GM21515 (cell line): ENCODE measurements around the gene CYLD.

Experiments
- ATAC-seq: cut with Tn5 transposase; IDR thresholded peaks from one replicate; pipeline ENCODE4 v1.9.1; 2021; ENCODE audit not compliant: unreplicated experiment

CYLD gene

DNA sequence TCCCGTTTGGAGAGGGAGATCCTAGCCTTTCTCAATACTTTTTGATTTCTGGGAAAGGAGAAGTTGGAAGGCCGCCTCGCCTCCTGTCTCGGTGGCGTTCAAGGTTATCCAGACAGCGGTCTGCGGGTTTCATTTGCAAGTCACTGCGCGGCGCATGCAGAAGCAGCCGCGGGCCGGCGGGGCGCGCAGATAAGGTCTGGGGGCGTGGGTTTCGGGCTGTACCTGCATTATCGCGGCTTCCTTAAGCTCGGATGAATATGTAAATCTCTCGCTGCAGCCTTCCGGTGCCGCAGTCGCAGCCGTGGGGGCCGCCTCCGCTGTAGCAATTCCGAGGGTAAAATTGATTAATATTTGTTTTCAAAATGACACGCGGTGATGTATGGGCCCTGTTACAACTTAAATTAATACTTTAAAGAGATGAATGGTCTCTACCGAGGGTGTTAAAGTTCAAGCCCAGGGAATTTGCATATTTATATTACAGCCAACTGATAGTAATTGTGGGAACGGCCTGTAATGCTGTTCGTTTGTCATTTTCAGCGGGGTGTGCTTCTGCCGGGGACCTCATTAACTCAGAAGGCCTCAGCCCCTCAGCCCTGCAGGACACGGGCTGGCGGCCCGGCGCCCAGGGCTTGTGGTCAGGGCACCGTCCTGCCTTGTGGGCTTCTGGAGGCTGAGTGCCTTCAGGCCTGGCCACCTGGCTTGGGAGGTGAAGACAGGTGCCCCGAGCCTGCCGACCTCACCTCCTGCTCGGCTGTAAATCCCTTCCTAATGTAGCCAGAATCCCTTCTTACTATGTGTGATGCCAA is 99.4 kb downstream of the CYLD start:
- ATAC-seq, result no peak

DNA sequence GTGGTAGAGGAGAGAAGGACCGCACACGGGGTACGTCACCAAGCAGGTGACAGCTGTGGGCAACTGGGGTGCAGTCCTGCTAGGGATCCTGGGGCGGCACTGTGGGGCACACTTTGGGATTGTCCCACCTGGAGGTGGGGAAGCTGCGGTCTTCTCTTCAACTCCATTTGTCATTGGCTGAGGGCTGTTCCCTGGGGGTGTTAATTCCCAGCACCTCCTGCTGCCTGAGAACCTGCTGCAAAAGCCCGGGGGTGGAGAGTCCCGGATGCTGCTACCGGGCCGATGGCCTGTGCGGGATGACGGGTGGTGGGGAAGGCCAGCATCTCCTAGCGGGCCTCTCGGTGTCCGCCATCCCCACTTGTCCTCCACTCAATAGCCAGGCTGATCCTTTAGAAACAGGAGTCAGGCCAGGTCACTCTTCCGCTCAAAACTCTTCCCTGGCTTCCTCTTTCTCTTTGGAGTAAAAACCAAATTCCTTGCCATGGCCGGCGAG is 100.2 kb downstream of the CYLD start:
- no peak for ATAC-seq

DNA sequence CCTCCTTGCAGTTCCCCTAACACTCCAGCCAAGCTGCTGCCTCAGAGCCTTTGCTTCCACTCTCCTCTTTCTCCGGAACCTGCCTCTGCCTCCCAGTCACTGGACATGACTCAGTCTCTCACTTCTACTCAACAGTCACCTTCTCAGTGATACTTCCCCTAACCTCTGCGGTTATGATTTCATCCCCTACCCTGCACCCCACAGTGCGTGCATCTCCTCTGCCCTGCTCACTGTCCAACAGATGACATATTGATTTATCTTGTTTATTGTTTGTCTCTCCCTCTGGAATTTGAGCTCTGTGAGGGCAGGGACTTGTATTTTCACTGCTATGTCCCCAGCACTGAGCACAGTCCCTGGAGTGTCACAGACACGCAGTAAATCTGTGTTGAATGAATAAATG is 100.7 kb downstream of the CYLD start:
- no peak for ATAC-seq

DNA sequence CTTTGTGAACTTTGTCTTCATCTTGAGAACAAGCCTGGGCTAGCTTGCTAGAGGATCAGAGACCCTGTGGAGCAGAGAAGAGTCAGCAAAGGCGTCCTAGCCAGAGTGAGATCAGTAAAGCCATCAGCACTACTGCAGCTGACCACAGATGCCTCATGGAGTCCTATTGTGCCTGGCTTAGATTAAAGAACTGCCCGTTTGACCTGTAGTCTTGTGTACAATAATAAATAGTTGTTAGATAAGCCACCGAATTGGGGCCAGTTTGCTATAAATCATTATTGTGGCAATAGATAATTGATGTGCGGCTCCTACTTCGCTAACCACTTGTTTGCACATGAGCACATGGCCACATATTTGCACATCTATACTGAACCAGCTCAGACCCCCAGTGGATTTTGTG is 103.0 kb downstream of the CYLD start:
- no peak for ATAC-seq

DNA sequence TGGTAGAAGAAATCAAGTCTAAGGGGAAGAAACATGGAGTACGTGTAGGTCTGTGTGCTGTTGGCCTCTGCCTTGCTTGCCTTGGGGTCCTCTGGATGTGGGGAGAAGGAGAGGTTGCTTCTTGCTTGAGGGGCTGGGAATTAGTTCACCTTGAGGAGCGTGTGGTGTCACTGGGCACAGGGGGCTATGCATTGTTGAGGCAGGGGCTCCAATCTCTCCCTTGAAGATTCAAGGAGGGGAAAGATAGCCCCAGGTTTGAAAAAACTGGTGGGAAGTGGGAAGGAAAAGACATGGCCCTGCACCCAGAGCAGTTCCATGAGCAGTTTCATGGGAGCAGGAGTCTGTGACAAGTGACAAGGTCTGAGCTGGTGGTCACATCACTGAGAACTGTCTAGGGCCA is 103.4 kb downstream of the CYLD start:
- no peak for ATAC-seq

DNA sequence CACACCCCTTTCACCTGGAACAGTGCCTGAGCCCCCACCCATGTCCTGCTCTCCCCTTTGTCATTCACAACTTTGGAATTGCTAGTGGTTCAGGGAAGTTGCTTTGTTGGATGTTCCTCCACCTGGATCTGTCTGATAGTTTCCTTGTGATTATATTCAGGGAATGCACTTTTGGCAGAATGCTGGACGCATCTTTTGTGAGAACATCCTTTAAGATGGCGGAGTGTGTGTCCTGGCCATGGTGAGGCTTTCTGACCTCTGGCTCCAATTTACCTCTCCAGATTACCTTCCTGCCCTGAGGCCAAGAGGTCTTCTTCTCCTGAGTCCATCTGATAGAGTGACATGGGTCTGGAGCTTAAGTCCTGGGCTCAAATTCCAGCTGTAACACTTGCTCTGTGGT is 104.6 kb downstream of the CYLD start:
- ATAC-seq, result no peak

DNA sequence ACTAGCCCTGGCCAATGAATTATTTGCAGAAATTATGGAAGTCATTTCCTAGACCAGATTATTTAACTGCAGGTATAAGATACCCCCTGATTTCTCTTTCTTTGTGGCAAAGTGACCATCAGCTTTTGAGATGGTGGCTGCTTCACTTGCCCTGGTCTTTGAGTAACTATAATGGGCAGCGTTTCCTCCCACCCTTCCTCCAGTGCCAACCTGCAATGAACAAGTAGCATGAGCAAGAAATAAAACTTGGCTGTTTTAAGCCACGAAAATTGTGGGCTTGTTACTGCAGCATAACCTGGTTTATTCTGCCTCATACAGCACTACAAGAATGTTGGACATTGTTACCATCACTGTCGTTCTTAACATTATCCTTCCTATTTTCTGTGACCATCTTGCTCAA is 105.3 kb downstream of the CYLD start:
- no peak for ATAC-seq

DNA sequence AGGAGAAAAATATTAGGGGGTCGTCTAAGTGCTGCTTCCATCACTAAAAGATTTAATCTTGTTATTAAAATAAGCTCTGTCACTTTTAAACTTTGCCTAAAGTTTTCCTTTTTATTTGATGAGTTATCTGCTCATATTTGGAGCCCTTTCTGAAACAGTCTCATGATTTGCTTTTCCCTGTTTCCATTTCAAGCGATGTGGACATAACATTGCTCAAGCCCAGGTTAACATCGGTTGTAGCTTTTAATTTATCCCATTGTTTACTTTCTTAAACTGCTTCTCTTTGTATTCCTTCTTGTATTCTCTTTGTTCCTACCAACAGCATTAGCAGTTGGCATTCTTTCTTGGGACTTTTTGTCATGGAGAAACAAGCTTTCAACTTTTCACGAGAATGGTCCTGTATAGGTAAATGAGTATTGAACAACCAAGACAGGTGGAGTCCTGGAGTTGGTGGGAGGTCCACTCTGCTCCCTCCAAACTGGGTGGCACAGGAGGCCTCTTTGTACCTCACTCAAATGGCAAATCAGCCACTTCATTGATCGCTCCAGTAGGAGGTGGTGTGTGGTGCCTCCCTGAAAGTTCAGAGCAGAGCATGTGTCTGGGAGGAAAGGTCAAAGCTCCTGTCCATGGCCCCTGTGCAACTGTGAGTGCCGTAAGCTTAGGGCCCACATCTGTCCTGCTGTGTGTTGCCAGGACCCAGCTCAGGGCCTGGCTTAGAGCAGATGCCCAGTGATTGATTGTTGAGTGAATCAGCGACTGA is 107.0 kb downstream of the CYLD start:
- no peak for ATAC-seq
